SH-SY5Y (cell line): ENCODE measurements around the gene ASTL.

Source experiments
- GATA2 ChIP-seq: IDR thresholded peaks from 2 replicates; pipeline ENCODE4 v1.6.1; 2011; ENCODE audit warnings: mild to moderate bottlenecking, low read depth, low read length
- GATA3 ChIP-seq: IDR thresholded peaks from 2 replicates; pipeline ENCODE4 v1.6.1; 2011; ENCODE audit warnings: low read depth, mild to moderate bottlenecking, low read length, moderate library complexity

GRCh38 chr2:96091711-96092572, 46.4 kb downstream of the ASTL start:
- no peak for TF ChIP-seq GATA2
- no peak for TF ChIP-seq GATA3
